Ectodermal cell (in vitro differentiated cells): ENCODE measurements around the gene COTL1.
"Not testable (repeated sequence)": the region's sequence is repeated elsewhere in the genome, so short reads cannot be mapped to it uniquely, and the experiment has no call there.

ENCODE experiments used
- H3K27ac ChIP-seq: 2 replicates; pipeline ENCODE4 v1.7.0; 2013; ENCODE audit warnings: mild to moderate bottlenecking, low read depth, low read length; ENCODE audit not compliant: insufficient read depth, poor library complexity, severe bottlenecking
- H3K27me3 ChIP-seq: 2 replicates; pipeline ENCODE4 v1.7.0; 2013; ENCODE audit warnings: mild to moderate bottlenecking, low read length; ENCODE audit not compliant: insufficient read depth, control insufficient read depth, poor library complexity, severe bottlenecking
- H3K36me3 ChIP-seq: one replicate; pipeline ENCODE4 v1.7.0; 2013; ENCODE audit warnings: low read length; ENCODE audit not compliant: control insufficient read depth, insufficient read depth
- H3K4me1 ChIP-seq: one replicate; pipeline ENCODE4 v1.7.0; 2013; ENCODE audit warnings: low read length; ENCODE audit not compliant: control insufficient read depth, insufficient read depth
- H3K4me3 ChIP-seq: 2 replicates; pipeline ENCODE4 v1.7.0; 2013; ENCODE audit warnings: low read depth, low read length, control low read depth; ENCODE audit not compliant: insufficient read depth
- H3K9me3 ChIP-seq: 2 replicates; pipeline ENCODE4 v1.7.0; 2013; ENCODE audit warnings: mild to moderate bottlenecking, low read length, moderate library complexity; ENCODE audit not compliant: control insufficient read depth
- WGBS, 2 experiments: methylation state at CpG; one replicate each; pipeline ENCODE4 v1.1.7; 2013; ENCODE audit warnings: missing lambda C conversion rate in 2 of 2; 5-methylcytosine and 5-hydroxymethylcytosine counted together

COTL1 gene

GRCh38 chr16:84524346-84524920 lies 93.4 kb downstream of the COTL1 start:
- Histone ChIP-seq H3K36me3 (no peaks in the 10 kb centered on the region), H3K9me3 (no peaks in the 10 kb centered on the region), H3K27ac (no peak overlapping the region), H3K4me3 (no peak overlapping the region), H3K27me3 (no peaks in the 10 kb centered on the region), H3K4me1 (peaks cover 30% of the 10 kb centered on the region)
- WGBS, 2 experiments: 84 to 85% methylated on average over 14 of the region's 14 CpGs

- H3K36me3 ChIP-seq: no peaks in the 10 kb centered on the region
- H3K27me3 ChIP-seq: no peaks in the 10 kb centered on the region
- H3K4me1 ChIP-seq: peaks cover 21% of the 10 kb centered on the region
- WGBS, 2 experiments: 71 to 73% methylated on average over 4 of the region's 4 CpGs
- H3K4me3 ChIP-seq: no peak overlapping the region
- H3K9me3 ChIP-seq: no peaks in the 10 kb centered on the region
- no peak overlapping the region for H3K27ac ChIP-seq
Observed at GRCh38 chr16:84521497-84521770, 96.4 kb downstream of the COTL1 start.

DNA sequence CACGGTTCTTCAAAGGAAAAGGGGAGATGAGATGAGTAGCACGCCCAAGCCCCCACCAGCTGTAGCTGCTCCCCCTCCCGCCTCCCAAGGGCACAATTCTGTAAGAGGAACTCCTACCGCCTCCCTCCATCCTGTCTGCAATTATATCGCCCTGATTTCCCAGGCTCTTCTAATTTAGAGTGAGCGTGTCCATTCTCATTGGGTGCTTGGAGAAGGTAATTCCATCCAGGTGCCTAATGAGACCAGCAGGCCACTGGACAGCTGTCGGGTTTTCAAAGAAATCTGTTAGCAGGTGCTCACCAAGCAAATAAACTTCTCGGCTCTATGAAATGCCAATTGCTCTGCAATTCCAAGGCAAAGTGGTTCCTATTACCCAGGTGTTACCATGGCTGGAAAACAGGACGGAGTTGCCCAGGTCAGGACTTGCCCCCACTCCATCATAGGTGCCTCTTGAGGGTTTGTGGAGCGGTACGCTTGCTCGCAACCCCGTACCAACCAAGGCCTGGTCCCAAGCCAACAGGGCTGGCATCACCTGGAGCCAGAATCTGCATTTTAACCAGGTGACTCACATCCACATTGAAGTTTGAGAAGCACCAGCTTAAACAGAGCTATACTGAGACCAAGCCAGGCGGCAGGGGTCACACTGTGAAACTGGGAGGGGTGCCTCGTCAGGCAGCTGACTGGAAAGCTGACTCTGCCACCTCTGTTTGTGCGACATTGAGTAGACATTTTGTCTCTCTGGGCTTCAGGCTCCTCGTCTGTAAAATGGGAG lies 97.0 kb downstream of the COTL1 start:
- H3K4me1 ChIP-seq: peaks cover 18% of the 10 kb centered on the region
- H3K36me3 ChIP-seq: no peaks in the 10 kb centered on the region
- no peaks in the 10 kb centered on the region for H3K9me3 ChIP-seq
- H3K4me3 ChIP-seq: no peak overlapping the region
- no peak overlapping the region for H3K27ac ChIP-seq
- 89 to 92% methylated on average over 17 of the region's 17 CpGs for WGBS, 2 experiments
- no peaks in the 10 kb centered on the region for H3K27me3 ChIP-seq

- WGBS, 2 experiments: 78 to 79% methylated on average over 11 of the region's 11 CpGs
- Histone ChIP-seq H3K9me3 (no peaks in the 10 kb centered on the region), H3K36me3 (no peaks in the 10 kb centered on the region), H3K4me3 (no peak overlapping the region), H3K27me3 (no peaks in the 10 kb centered on the region), H3K4me1 (peaks cover 23% of the 10 kb centered on the region), H3K27ac (no peak overlapping the region)
Observed at GRCh38 chr16:84519855-84520254, 98.0 kb downstream of the COTL1 start.

GRCh38 chr16:84518804-84519341 lies 99.0 kb downstream of the COTL1 start:
- no peaks in the 10 kb centered on the region for H3K27me3 ChIP-seq
- H3K9me3 ChIP-seq: no peaks in the 10 kb centered on the region
- no peak overlapping the region for H3K27ac ChIP-seq
- no peak overlapping the region for H3K4me3 ChIP-seq
- no peaks in the 10 kb centered on the region for H3K36me3 ChIP-seq
- H3K4me1 ChIP-seq: peaks cover 20% of the 10 kb centered on the region
- 93% methylated on average over 17 of the region's 17 CpGs for WGBS, 2 experiments

GRCh38 chr16:84518220-84518619 lies 99.7 kb downstream of the COTL1 start:
- H3K27ac ChIP-seq, H3K36me3 ChIP-seq, H3K4me3 ChIP-seq, H3K9me3 ChIP-seq, H3K27me3 ChIP-seq: not testable (repeated sequence)
- 90 to 96% methylated on average over 3 of the region's 3 CpGs for WGBS, 2 experiments
- peaks cover 20% of the 10 kb centered on the region for H3K4me1 ChIP-seq

DNA sequence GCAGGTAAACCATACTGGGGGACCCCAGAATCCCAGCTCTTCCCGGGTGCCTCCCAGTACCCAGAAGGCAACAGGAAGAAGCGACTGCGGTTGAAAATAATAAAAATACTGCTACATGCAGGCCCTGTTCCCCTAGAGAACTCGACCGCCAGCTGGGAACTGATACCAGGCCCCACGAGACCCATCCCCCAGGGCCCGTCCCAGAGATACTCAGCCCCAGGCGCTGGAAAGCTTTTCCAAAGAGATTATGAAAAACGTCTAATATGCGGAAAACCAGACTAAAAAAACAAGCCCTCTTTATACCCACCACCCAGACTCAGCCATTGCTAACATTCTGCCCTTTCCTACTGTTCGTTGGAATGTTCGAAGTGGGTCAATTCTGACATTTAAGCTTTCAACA lies 100.5 kb downstream of the COTL1 start:
- H3K4me1 ChIP-seq: peaks cover 20% of the 10 kb centered on the region
- H3K4me3 ChIP-seq: no peak overlapping the region
- no peaks in the 10 kb centered on the region for H3K27me3 ChIP-seq
- 94% methylated on average over 12 of the region's 12 CpGs for WGBS, 2 experiments
- no peak overlapping the region for H3K27ac ChIP-seq
- H3K36me3 ChIP-seq: no peaks in the 10 kb centered on the region
- no peaks in the 10 kb centered on the region for H3K9me3 ChIP-seq
